ENCODE measurements around the gene MTG2.

MTG2 gene

DNA sequence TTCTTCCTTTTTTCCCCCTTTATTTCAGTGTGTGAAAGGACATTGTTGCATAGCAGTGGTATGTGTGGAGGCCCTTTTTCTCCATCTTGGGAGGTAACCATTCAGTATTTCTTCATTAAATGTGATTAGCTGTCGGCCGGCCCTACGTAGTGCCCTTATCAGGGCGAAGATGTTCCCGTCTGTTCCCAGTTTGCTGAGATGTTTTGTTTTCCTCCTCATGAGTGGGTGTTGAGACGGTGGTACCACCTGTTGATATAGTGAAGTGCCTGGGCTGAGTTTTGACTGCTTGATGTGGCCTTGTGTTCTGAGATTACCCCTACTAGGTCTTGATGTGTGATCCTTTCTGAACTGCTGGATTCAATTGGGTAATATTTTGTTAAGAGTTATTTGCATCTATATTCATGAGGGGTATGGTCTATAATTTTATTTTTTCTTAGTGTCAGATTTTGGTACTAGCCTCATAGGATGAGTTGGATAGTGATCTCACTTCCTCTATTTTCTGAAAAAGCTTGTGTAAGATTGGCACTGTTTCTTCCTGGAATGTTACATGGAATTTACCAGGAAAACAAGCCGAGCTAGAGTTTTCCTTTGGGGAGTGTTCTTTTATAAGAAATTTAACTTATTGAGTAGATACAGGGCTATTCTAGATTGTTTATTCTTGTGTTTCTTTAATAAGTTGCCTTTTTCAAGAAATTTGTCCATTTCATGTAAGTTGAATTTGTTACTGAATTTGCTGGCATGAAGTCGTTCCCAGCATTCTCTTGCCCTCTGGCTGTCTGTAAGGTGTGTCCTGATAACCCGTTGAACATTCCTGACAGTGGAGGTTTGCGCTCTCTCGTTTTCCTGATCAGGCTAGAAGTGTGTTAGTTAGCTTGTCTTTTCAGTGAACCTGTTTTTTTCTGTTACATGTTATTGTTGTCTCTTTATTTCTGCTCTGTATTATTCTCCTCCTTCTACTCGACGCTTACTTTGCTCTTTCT, 4.3 kb downstream of the MTG2 start:
- peak in 2 of 4 experiments; percentile 13 to 32 for DNase-seq

DNA sequence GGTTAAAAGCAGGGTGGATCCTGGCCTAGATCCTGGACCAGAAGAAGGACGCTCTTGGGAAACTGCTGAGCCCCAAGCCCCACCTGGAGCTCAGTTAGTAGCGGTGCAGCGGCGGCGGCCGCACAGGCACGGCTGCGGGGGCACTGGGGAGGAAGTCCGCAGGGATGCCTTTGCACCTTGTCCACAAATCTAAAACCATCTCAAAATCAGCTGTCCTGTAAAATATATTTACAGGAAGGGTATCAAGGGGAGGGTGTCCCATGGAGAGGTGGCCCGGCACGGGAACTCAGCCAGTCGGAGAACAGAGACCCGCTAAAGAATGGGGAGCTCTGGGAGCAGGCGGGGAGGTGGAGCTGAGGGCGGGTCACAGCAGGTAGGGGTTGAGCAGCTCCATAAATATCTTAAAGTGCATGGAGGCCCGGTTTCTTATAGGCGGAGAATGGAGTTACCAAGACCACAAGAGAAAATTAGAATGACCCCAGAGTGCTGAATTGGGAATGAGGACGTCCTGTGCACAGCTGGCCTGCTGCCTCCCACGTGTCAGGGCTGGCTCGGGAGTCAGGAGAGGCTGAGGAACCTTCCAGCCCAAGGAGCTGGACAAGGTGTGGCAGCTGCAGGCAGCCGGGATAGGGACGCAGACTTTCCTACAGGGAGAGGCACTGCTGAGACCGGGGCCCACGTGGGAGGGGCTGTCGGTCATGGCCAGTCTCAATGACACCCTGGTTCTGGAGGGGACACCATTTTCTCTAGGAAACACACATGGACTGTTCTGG, 8.0 kb downstream of the MTG2 start:
- DNase-seq: no peak

- no peak for DNase-seq
Measured at GRCh38 chr20:62191781-62192559, 9.1 kb downstream of the MTG2 start.

GRCh38 chr20:62192635-62193034, 9.8 kb downstream of the MTG2 start:
- no peak for DNase-seq

DNA sequence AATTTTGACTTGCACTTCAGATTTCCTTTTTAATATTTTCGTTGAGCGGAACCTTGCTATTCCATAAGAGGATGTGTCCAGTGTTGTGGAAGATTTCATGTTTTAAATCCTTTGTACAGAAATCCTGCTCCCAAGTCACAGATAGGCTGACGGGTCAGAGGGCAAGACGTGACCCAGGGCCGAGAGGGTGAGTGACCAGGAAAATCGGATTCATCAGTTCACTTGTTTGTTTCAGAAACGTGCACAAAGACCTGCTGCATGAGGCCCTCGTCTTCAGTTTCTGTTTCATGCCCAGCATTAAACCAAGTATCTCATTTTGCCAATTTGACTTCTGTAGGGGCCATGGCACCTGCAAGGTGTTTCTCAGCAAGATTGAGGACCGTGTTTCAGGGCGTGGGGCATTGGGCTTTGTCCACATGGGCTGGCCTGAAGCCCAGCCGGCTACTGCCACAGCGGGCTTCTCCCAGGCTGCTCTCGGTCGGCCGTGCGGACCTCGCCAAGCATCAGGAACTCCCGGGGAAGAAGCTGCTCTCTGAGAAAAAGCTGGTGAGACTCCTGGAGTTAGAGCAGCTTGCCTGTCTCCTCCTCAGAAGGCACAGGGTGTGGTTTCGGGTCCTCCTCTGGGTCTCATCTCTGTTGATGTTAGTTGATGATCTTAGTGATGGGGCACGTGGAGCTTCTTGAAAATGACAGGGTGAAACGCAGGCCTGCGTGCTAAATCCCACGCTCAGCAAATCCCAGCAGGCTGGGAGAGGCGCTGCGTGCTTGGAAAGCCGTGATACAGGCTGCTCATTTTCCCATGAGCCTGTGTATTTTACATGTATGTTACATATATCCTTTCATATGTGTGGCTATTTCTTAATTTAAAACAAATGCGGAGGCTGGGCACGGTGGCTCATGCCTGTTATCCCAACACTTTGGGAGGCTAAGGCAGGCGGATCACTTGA, 10.5 kb downstream of the MTG2 start:
- no peak for DNase-seq

DNA sequence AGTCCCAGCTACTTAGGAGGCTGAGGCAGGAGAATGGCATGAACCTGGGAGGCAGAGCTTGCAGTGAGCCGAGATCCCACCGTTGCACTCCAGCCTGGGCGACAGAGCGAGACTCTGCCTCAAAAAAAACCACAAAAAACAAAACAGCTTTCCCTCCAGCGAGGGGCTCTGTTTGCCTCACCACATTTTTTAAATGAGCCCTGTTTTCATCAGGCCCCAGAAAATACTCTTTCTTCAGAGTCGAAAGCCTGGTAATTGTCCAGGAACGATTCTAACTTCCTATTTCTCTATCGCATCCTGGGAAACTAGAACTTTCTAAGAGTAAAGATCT, 12.2 kb downstream of the MTG2 start:
- no peak for DNase-seq

GRCh38 chr20:62195736-62196135, 12.9 kb downstream of the MTG2 start:
- no peak for DNase-seq

- no peak for DNase-seq
Measured at GRCh38 chr20:62196286-62196685, 13.5 kb downstream of the MTG2 start.

GRCh38 chr20:62197311-62197710, 14.5 kb downstream of the MTG2 start:
- no peak for DNase-seq

DNA sequence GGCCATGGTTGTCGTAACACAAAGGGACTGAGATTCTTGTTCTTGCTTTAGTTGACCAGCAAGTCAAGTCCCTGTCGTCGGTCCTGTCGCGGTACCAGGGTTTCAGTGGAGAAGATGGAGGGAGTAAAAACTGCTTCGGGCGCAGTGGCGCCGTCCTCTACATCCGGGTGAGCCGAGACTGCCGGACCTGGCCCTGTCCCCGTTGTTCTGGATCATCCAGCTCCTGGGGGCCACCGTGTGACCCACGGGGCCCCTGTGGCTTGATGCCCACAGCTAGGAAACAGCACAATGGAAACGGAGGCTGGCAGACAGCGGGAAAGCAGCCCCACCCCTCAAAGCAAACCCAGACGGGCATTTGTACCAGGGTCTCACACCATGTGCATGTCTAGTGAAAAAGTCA, 15.0 kb downstream of the MTG2 start:
- no peak for DNase-seq

- no peak for DNase-seq
Measured at GRCh38 chr20:62198496-62198895, 15.7 kb downstream of the MTG2 start.

- no peak for DNase-seq
Measured at GRCh38 chr20:62198931-62199330, 16.1 kb downstream of the MTG2 start.

- no peak for DNase-seq
Measured at GRCh38 chr20:62200491-62201172, 17.8 kb downstream of the MTG2 start.

DNA sequence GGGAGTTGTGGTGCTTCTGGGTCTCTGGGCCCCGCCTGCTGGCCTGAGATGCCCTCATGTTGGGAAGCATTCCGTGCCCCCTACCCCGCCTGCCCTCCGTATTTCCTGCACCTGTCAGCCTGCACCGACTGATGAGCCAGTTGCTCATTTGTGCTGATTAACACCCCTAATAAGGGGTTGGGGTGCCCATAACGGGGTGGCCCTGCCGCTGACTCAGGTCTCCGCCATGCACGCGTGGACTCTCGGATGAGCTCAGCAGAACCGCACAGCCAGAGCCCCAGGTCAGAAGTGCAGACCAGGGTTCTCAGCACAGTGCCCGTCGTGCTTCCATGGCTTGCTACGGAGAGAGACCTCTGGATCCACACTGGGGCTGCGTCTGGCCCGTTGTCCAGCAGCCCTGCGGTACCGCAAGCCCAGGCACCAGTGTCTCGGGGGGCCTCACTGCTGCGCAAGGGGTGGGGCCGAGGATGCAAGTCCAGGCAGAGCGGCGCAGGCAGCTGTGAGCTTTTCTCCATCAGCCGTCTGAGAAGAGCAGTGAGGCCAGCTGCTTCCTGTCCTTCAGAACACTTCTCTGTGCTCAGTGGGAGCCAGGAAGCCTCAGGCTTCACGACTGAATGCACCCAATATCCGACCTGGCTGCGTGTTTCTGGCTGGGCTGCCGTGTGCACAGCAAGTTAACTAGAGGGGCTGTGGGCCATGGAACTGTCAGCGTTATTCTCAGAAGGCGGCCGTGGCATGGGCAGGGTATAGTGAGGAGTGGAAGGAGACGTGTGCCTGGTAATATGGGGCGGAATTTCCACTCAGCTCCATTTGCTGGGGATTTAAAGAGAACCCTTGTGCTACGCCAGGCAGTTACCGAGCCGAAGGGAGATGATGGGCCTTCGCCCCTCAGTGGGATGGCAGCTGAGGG, 18.6 kb downstream of the MTG2 start:
- no peak for DNase-seq

GRCh38 chr20:62202083-62202395, 19.2 kb downstream of the MTG2 start:
- no peak for DNase-seq

DNA sequence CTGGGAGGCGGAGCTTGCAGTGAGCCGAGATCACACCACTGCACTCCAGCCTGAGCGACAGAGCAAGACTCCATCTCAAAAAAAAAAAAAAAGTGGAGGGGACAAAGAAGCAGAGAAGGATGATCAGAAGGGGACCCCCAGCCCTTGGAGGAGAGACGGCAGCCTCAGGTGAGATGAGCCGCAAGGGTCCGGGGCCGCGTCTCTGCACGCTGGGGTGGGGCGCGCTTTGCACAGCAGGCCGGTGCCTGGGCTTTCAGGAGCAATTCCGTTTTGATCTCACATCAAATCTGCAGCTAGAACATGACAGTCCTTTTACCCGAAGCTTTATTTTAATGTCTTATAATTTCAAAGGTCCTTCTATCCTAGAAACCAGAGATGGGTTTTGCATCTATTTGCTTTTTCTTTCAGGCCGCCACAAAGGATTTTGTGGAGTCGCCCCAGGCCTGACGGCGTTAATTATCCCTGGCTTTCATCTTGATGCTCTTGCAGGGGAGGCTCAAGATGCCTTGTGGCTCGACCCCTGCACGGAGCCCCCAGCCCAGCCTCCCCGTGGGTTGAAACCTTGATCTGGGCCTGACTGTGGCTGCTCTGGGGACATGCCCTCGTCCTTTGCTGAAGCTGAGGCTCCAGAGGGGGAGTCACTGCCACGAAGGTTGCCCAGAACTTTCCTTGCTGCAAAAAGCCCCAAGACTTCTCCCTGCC, 20.0 kb downstream of the MTG2 start:
- no peak for DNase-seq

GRCh38 chr20:62203378-62204030, 20.7 kb downstream of the MTG2 start:
- DNase-seq: no peak

DNA sequence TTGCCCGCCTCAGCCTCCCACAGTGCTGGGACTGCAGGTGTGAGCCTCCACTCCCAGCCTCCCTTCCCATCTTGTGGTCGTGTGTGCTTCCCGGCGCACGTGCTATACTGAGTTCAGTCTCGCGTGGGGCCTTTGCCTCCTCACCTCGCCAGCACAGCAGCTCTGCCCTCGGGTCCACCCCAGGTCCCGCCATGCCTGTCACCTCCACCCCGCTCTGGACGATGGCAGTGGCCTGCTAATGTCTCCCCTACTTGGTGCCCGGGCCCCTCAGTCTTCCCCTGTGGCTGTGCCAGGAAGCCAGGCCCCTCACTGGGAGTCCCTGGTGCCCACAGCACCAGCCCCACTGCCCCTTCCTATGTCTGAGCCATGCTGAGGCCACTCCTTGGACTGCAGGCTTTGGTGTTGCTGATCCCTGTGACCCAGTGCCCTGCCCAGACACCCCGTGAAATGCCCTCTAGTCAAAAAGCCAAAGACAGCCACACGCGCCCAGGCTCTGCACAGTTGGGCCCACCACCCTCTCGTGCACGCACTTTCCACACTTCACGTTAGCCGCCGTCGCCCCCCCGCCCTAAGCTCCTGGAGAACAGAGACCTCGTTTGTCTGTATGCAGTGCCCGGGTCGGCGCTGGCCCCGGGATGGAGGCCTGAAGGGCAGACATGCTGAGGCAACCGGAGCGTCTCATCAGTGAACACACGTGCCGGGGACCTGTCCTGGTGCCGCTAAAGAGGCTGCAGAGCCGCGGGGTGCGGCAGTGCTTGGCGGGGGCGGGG, 23.0 kb downstream of the MTG2 start:
- DNase-seq: no peak
